SK-N-SH (cell line): Measurements from ENCODE around the gene ADK. TPM values are rescaled to one million over a fixed set of nuclear protein-coding genes. Genes with fewer than 3 reads are reported as not detected.

Experiments used
- CTCF ChIA-PET: fragments of 300-600, 350-600 bp; formaldehyde crosslinking; extraction: SDS; loops from one replicate; lab custom pipeline; 2021; lab: Yijun Ruan, JAX
- POLR2A ChIA-PET: fragments of 350-600 bp; sonication (Branson Sonifier 250); formaldehyde crosslinking; extraction: SDS; loops from one replicate; lab custom pipeline; 2020; ENCODE audit warnings: antibody characterized with exemption, inconsistent platforms; lab: Yijun Ruan, JAX
- DNase-seq: peaks from one replicate; pipeline ENCODE4 v3.0.0; 2012
- H2AFZ ChIP-seq: fragments of 200-600 bp; sonication (generic); 2 replicates; pipeline ENCODE4 v1.8.1; 2016; ENCODE audit warnings: antibody characterized with exemption, mild to moderate bottlenecking, low read depth
- H3F3A ChIP-seq: fragments of 200-600 bp; sonication (generic); replicated peaks from 2 replicates; pipeline ENCODE3; 2016; ENCODE audit warnings: antibody characterized with exemption, mild to moderate bottlenecking; ENCODE audit not compliant: insufficient read depth
- H3K27ac ChIP-seq, 2 experiments: fragments of 200-500 bp in 1 of 2; fragments of 200-600 bp in 1 of 2; sonication (Bioruptor generic) in 1 of 2; sonication (generic), shearing (Covaris generic) in 1 of 2; 2 replicates each; pipeline versions ENCODE4 v1.5.1 to v1.6.1; 2014 to 2016; ENCODE audit warnings: low read depth in 2 of 2, inconsistent platforms in 1 of 2, low read length in 1 of 2, mild to moderate bottlenecking in 1 of 2, mixed read lengths in 1 of 2
- H3K27me3 ChIP-seq: fragments of 200-600 bp; sonication (generic), shearing (Covaris generic); 2 replicates; pipeline ENCODE4 v1.6.1; 2016; ENCODE audit warnings: mixed run types; ENCODE audit not compliant: insufficient read depth
- H3K36me3 ChIP-seq, 2 experiments: fragments of 200-500 bp in 1 of 2; fragments of 200-600 bp in 1 of 2; sonication (Bioruptor generic) in 1 of 2; sonication (generic) in 1 of 2; replicated peaks in 1 of 2; 2 replicates each; pipeline versions ENCODE3 to v1.5.1; 2014 to 2016; ENCODE audit warnings: low read length in 1 of 2, mild to moderate bottlenecking in 1 of 2; ENCODE audit not compliant: insufficient read depth in 2 of 2, control insufficient read depth in 1 of 2
- H3K4me1 ChIP-seq, 2 experiments: fragments of 200-500 bp in 1 of 2; fragments of 200-600 bp in 1 of 2; sonication (Bioruptor generic) in 1 of 2; sonication (generic), shearing (Covaris generic) in 1 of 2; 2 replicates each; pipeline versions ENCODE4 v1.5.1 to v1.6.1; 2014 to 2016; ENCODE audit warnings: low read depth in 1 of 2, low read length in 1 of 2, mixed run types in 1 of 2; ENCODE audit not compliant: insufficient read depth in 2 of 2, control insufficient read depth in 1 of 2
- H3K4me2 ChIP-seq: fragments of 200-600 bp; sonication (generic), shearing (Covaris generic); 2 replicates; pipeline ENCODE4 v1.6.1; 2017; ENCODE audit warnings: mixed run types
- H3K4me3 ChIP-seq, 2 experiments: fragments of 200-500 bp in 1 of 2; fragments of 200-600 bp in 1 of 2; sonication (Bioruptor generic) in 1 of 2; sonication (generic), shearing (Covaris generic) in 1 of 2; 2 replicates each; pipeline versions ENCODE4 v1.5.1 to v1.8.1; 2014 to 2016; ENCODE audit warnings: low read depth in 2 of 2, inconsistent platforms in 1 of 2, low read length in 1 of 2, mild to moderate bottlenecking in 1 of 2, mixed read lengths in 1 of 2, moderate library complexity in 1 of 2
- H3K79me2 ChIP-seq: fragments of 200-600 bp; sonication (generic); 2 replicates; pipeline ENCODE4 v1.8.1; 2017; ENCODE audit warnings: mild to moderate bottlenecking; ENCODE audit not compliant: insufficient read depth
- H3K9ac ChIP-seq: fragments of 200-600 bp; sonication (generic); 2 replicates; pipeline ENCODE4 v1.6.1; 2017; ENCODE audit warnings: mixed run types
- H3K9me2 ChIP-seq: fragments of 200-600 bp; sonication (generic); 2 replicates; pipeline ENCODE4 v1.6.1; 2017; ENCODE audit warnings: mixed run types
- H3K9me3 ChIP-seq: fragments of 200-600 bp; sonication (generic); 2 replicates; pipeline ENCODE4 v1.6.1; 2017; ENCODE audit warnings: mixed run types, mild to moderate bottlenecking, moderate library complexity
- H4K20me1 ChIP-seq: fragments of 200-600 bp; sonication (generic); 2 replicates; pipeline ENCODE4 v1.6.1; 2017; ENCODE audit warnings: mild to moderate bottlenecking, mixed run types; ENCODE audit not compliant: insufficient read depth
- CTCF ChIP-seq: fragments of 200-600 bp; sonication (generic); IDR thresholded peaks from 2 replicates; pipeline ENCODE4 v1.6.1; 2017; ENCODE audit warnings: antibody characterized with exemption, mild to moderate bottlenecking, moderate library complexity
- EP300 ChIP-seq, 2 experiments: IDR thresholded peaks; 2 replicates each; pipeline versions ENCODE4 v1.4.0 to v1.6.1; 2012; ENCODE audit warnings: borderline replicate concordance in 1 of 2, low read depth in 1 of 2, low read length in 1 of 2
- FOSL2 ChIP-seq: IDR thresholded peaks from 2 replicates; pipeline ENCODE4 v1.4.0; 2012; ENCODE audit warnings: low read depth, mild to moderate bottlenecking, moderate library complexity, borderline replicate concordance
- GABPA ChIP-seq: IDR thresholded peaks from 2 replicates; pipeline ENCODE4 v1.4.0; 2012; ENCODE audit warnings: low read depth, mild to moderate bottlenecking
- IRF3 ChIP-seq: fragments of 150-350 bp; IDR thresholded peaks from 2 replicates; pipeline ENCODE4 v1.6.1; 2016; ENCODE audit warnings: mild to moderate bottlenecking, low read depth, low read length
- JUND ChIP-seq: IDR thresholded peaks from 2 replicates; pipeline ENCODE4 v1.4.0; 2012
- MAX ChIP-seq: IDR thresholded peaks from 2 replicates; pipeline ENCODE4 v1.4.0; 2012; ENCODE audit warnings: low read depth
- MEF2A ChIP-seq: IDR thresholded peaks from 2 replicates; pipeline ENCODE4 v1.4.0; 2012; ENCODE audit warnings: low read depth, borderline replicate concordance
- MXI1 ChIP-seq: IDR thresholded peaks from 2 replicates; pipeline ENCODE4 v1.6.1; 2012; ENCODE audit warnings: mild to moderate bottlenecking, low read depth, low read length, improper control_type of control experiment
- NFIC ChIP-seq: IDR thresholded peaks from 2 replicates; pipeline ENCODE4 v1.4.0; 2012; ENCODE audit warnings: borderline replicate concordance
- RCOR1 ChIP-seq: fragments of 150-350 bp; IDR thresholded peaks from 2 replicates; pipeline ENCODE4 v1.6.1; 2017; ENCODE audit warnings: antibody characterized with exemption, low read length
- RFX5 ChIP-seq: IDR thresholded peaks from 2 replicates; pipeline ENCODE4 v1.6.1; 2012; ENCODE audit warnings: mild to moderate bottlenecking, improper control_type of control experiment, low read length
- SIN3A ChIP-seq: IDR thresholded peaks from 2 replicates; pipeline ENCODE4 v1.6.1; 2012; ENCODE audit warnings: low read depth, mild to moderate bottlenecking, low read length, moderate library complexity, borderline replicate concordance
- TAF1 ChIP-seq: IDR thresholded peaks from 2 replicates; pipeline ENCODE4 v1.6.1; 2012; ENCODE audit warnings: low read depth, mild to moderate bottlenecking, low read length, moderate library complexity, borderline replicate concordance
- TCF12 ChIP-seq: IDR thresholded peaks from 2 replicates; pipeline ENCODE4 v1.4.0; 2012
- USF1 ChIP-seq: IDR thresholded peaks from 2 replicates; pipeline ENCODE4 v1.4.0; 2012; ENCODE audit warnings: low read depth, borderline replicate concordance
- USF2 ChIP-seq: fragments of 150-350 bp; IDR thresholded peaks from 2 replicates; pipeline ENCODE4 v1.6.1; 2017; ENCODE audit warnings: antibody characterized with exemption, low read length, low read depth, borderline replicate concordance
- YY1 ChIP-seq: IDR thresholded peaks from 2 replicates; pipeline ENCODE4 v1.4.0; 2012; ENCODE audit warnings: low read depth, mild to moderate bottlenecking
- ZBTB33 ChIP-seq: IDR thresholded peaks from 2 replicates; pipeline ENCODE4 v1.4.0; 2012; ENCODE audit warnings: low read depth, borderline replicate concordance
- WGBS: methylation state at CpG from one replicate; pipeline ENCODE4 v1.1.6; 2017; ENCODE audit warnings: low lambda C conversion rate; 5-methylcytosine and 5-hydroxymethylcytosine counted together
- polyA plus RNA-seq, 3 experiments: library from polyadenylated mRNA; depleted of rRNA; stranded (reverse); fragments of >200 nt; gene quantifications; 2 replicates each; pipeline ENCODE4 v1.2.3, GENCODE V29; 2012

The ADK gene
- polyA plus RNA-seq, 1 of the 3 experiments (the other 2 are of a cell fraction) = 25.1 TPM

- Histone ChIP-seq H3K79me2 (peaks cover 89% of the 10 kb centered on the region), H3K4me1 (peaks cover 0 to 30% of the 10 kb centered on the region in 2 experiments; a peak in 2 of 4 replicates), H3K36me3 (peaks cover 81 to 85% of the 10 kb centered on the region in 2 experiments), H3K4me3 (no peak overlapping the region), H3K27me3 (no peaks in the 10 kb centered on the region), H3F3A (peaks cover 34% of the 10 kb centered on the region), H3K27ac (peak overlapping the region in 1 of 2 experiments; percentile 19; a peak in 1 of 4 replicates), H3K4me2 (no peak overlapping the region), H2AFZ (no peak overlapping the region), H3K9ac (no peak overlapping the region), H3K9me2 (no peaks in the 10 kb centered on the region), H4K20me1 (peaks cover 22% of the 10 kb centered on the region), H3K9me3 (no peaks in the 10 kb centered on the region)
- no peak for TF ChIP-seq GABPA
- TF ChIP-seq FOSL2 = no peak
- no peak for TF ChIP-seq EP300 (IDR thresholded peaks at IDR 0.05; ENCODE audit: borderline replicate concordance in 1 of 2, low read depth in 1 of 2, low read length in 1 of 2)
- TF ChIP-seq TCF12 = no peak
- no peak for TF ChIP-seq YY1
- no peak for TF ChIP-seq MAX
- TF ChIP-seq TAF1 = no peak
- TF ChIP-seq SIN3A = no peak
- no peak for TF ChIP-seq IRF3
- TF ChIP-seq USF2 = no peak
- no peak for TF ChIP-seq CTCF
- no peak for TF ChIP-seq MEF2A
- TF ChIP-seq ZBTB33 = no peak
- no peak for TF ChIP-seq RCOR1
- TF ChIP-seq MXI1 = no peak
- no peak for TF ChIP-seq USF1
- TF ChIP-seq RFX5 = no peak
- TF ChIP-seq JUND = no peak
- no peak for TF ChIP-seq NFIC
- no peak for DNase-seq
- WGBS = 91% methylated on average over 1 of the region's 1 CpG
- ChIA-PET CTCF (interaction anchor here (1.7 kb wide), 1 partner anchor 223 kb away, joined by 6 read pairs; no protein-coding TSS in a partner anchor), POLR2A (interaction anchor here (0.5 kb wide), 1 partner anchor 23 kb away, joined by 3 read pairs; no protein-coding TSS in a partner anchor)
Measured at GRCh38 chr10:74110120-74110519, 40.9 kb upstream of the ADK start.
